Immature natural killer cell (primary cell): ENCODE results near the gene CCDC69. TPM values are rescaled to one million over a fixed set of nuclear protein-coding genes. Genes with fewer than 3 reads are reported as not detected.
A peak's percentile ranks its signal among the peaks of the same experiment; 100 is the strongest.
"Not testable (repeated sequence)": the region's sequence is repeated elsewhere in the genome, so short reads cannot be mapped to it uniquely, and the experiment has no call there.

ENCODE experiments used
- DNase-seq, 3 donors: peaks; one replicate each; pipeline ENCODE4 v3.0.0; 2022; ENCODE audit warnings: mixed read lengths in 1 of 3
- H3K27ac Mint-ChIP-seq, 6 donors: one replicate each; pipeline ENCODE4 v1.8.0; 2020; ENCODE audit warnings: mixed read lengths in 6 of 6, mild to moderate bottlenecking in 5 of 6, inconsistent platforms in 4 of 6, moderate library complexity in 3 of 6
- H3K27me3 Mint-ChIP-seq, 3 donors: one replicate each; pipeline ENCODE4 v1.8.0; 2020 to 2021; ENCODE audit warnings: low read depth in 3 of 3, mild to moderate bottlenecking in 3 of 3, mixed read lengths in 3 of 3, moderate library complexity in 3 of 3, inconsistent platforms in 1 of 3
- H3K36me3 Mint-ChIP-seq, 3 donors: one replicate each; pipeline ENCODE4 v1.8.0; 2020; ENCODE audit warnings: mixed read lengths in 3 of 3, inconsistent platforms in 2 of 3, mild to moderate bottlenecking in 2 of 3
- H3K4me1 Mint-ChIP-seq, 2 donors: one replicate each; pipeline ENCODE4 v1.8.0; 2020; ENCODE audit warnings: inconsistent platforms in 2 of 2, mild to moderate bottlenecking in 2 of 2, mixed read lengths in 2 of 2, moderate library complexity in 1 of 2
- H3K4me3 Mint-ChIP-seq, 5 donors: one replicate each; pipeline ENCODE4 v1.8.0; 2020; ENCODE audit warnings: mild to moderate bottlenecking in 5 of 5, mixed read lengths in 5 of 5, inconsistent platforms in 3 of 5, moderate library complexity in 3 of 5
- H3K9me3 Mint-ChIP-seq, 6 donors: one replicate each; pipeline ENCODE4 v1.8.0; 2020; ENCODE audit warnings: mild to moderate bottlenecking in 6 of 6, mixed read lengths in 6 of 6, inconsistent platforms in 4 of 6, moderate library complexity in 3 of 6
- polyA plus RNA-seq, 3 donors: library from polyadenylated mRNA; unstranded; fragments of 300-500 nt; fragmentation: Illumina TruSeq; gene quantifications; one replicate each; pipeline ENCODE4 v1.2.3, GENCODE V29; 2021

Gene CCDC69
- polyA plus RNA-seq, 3 donors from 2014 or later, result 88.1 to 256 (median 149) TPM

GRCh38 chr5:151240268-151240835 lies 16.5 kb upstream of the CCDC69 start:
- H3K27ac Mint-ChIP-seq, H3K27me3 Mint-ChIP-seq, H3K9me3 Mint-ChIP-seq, DNase-seq, H3K36me3 Mint-ChIP-seq, H3K4me3 Mint-ChIP-seq: not testable (repeated sequence)
- peaks cover 11 to 17% of the 10 kb centered on the region in 2 donors for H3K4me1 Mint-ChIP-seq

DNA sequence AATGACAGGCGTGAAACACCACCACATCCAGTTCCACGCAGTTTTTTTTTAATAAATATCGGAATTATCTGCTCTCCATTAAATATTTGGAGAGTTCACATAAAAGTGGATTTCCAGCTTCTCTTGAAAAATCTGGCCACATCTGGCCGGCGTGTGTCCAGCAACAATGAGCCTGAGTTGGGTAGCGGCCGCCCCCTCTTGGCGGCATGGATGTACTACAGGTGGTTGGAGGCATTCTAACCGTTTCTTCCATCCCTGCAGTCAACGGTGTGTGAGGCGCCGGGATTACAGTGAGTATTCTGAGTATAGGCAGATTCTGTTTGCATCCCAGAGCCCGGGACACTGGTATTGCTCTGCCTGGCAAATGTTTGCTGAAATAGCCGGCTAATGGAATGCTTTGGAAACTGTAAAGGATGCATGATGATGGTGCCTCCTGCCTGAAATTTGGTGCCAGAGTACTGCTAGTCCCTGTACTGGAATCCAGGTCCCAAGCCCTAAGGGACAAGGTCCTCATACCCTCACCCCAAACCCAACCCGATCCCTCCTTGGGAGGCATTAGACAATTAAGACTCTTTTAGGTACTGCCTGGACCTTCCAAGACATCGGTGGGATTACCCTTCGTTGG lies 15.5 kb upstream of the CCDC69 start:
- Mint-ChIP-seq H3K9me3 (no peaks in the 10 kb centered on the region), H3K4me1 (peaks cover 17 to 23% of the 10 kb centered on the region in 2 donors), H3K27me3 (peaks cover 2 to 8% (median 2%) of the 10 kb centered on the region in 3 donors), H3K4me3 (no peak overlapping the region), H3K36me3 (no peaks in the 10 kb centered on the region), H3K27ac (no peak overlapping the region)
- DNase-seq, result peak; percentile 45 to 64 (median 57)

- Mint-ChIP-seq H3K36me3 (no peaks in the 10 kb centered on the region), H3K27ac (no peak overlapping the region), H3K4me3 (no peak overlapping the region), H3K27me3 (peaks cover 0 to 5% (median 2%) of the 10 kb centered on the region in 3 donors), H3K4me1 (peaks cover 20 to 24% of the 10 kb centered on the region in 2 donors), H3K9me3 (no peaks in the 10 kb centered on the region)
- DNase-seq, result no peak
Measured at GRCh38 chr5:151238303-151238741, 14.4 kb upstream of the CCDC69 start.

DNA sequence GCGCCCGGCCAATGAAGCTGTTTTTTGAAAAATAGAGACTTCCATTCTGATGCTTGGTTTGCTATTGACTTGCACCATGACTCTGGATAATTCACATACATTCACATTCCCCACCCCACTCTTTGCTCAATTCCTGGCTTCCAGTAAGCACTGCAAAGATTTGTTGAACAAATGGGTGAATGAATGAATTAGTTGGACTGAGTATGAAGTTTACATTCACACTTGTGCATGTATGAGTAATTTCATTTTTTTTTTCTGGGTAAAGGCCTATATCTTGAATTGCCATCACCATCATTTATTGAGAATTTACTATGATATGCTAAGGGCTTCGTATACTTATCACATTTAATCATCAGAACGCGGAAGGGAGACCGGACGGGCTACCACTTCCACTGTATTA lies 13.8 kb upstream of the CCDC69 start:
- no peak for DNase-seq
- Mint-ChIP-seq H3K36me3 (no peaks in the 10 kb centered on the region), H3K4me1 (peaks cover 20 to 28% of the 10 kb centered on the region in 2 donors), H3K9me3 (no peaks in the 10 kb centered on the region), H3K4me3 (no peak overlapping the region), H3K27me3 (peaks cover 0 to 5% (median 2%) of the 10 kb centered on the region in 3 donors), H3K27ac (no peak overlapping the region)

DNA sequence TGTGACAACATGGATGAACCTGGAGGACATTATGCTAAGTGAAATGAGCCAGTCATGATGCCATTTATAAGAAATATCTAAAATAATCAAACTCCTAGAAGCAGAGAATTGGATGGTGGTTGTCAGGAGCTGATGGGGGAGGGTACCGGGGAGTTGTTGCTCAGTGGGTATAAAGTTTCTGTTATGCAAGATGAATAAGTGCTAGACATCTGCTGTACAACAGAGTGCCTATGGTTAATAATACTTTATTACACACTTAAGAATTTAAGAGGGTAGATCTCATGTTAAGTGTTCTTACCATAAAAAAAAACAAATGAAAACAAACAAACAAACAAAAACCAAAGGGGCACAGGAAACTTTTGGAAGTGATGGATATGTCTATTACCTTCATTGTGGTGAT lies 13.0 kb upstream of the CCDC69 start:
- no peak overlapping the region for H3K27ac Mint-ChIP-seq
- no peaks in the 10 kb centered on the region for H3K9me3 Mint-ChIP-seq
- H3K4me3 Mint-ChIP-seq, result no peak overlapping the region
- H3K36me3 Mint-ChIP-seq, result no peaks in the 10 kb centered on the region
- no peak for DNase-seq
- peaks cover 20 to 28% of the 10 kb centered on the region in 2 donors for H3K4me1 Mint-ChIP-seq
- peaks cover 0 to 5% (median 2%) of the 10 kb centered on the region in 3 donors for H3K27me3 Mint-ChIP-seq

DNA sequence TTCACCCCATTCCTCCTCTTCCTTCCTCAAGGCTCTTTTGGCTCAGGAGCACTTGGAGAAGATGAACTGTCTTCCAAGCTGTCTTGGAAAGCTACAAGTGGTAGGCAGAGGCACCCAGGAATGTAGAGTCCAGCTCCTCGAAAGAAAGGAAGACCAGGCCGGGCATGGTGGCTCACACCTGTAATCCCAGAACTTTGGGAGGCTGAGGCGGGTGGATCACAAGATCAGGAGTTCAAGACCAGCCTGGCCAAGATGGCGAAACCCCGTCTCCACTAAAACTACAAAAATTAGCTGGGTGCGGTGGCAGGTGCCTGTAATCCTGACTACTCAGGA lies 11.3 kb upstream of the CCDC69 start:
- not testable (repeated sequence) for H3K27me3 Mint-ChIP-seq, DNase-seq, H3K9me3 Mint-ChIP-seq, H3K36me3 Mint-ChIP-seq
- Mint-ChIP-seq H3K4me3 (peak overlapping the region in 1 of 5 donors; percentile 1), H3K27ac (peak overlapping the region in 3 of 6 donors; percentile 10 to 80 (median 53)), H3K4me1 (peaks cover 20 to 28% of the 10 kb centered on the region in 2 donors)

- H3K4me1 Mint-ChIP-seq, result peaks cover 20 to 28% of the 10 kb centered on the region in 2 donors
- no peaks in the 10 kb centered on the region for H3K9me3 Mint-ChIP-seq
- peaks cover 0 to 4% (median 2%) of the 10 kb centered on the region in 3 donors for H3K27me3 Mint-ChIP-seq
- H3K4me3 Mint-ChIP-seq, result peak overlapping the region; percentile 5 to 70 (median 50)
- peak in 2 of 3 donors; percentile 44 to 47 for DNase-seq
- H3K27ac Mint-ChIP-seq, result peak overlapping the region in 5 of 6 donors; percentile 17 to 84 (median 69)
- peaks cover 0 to 4% (median 0%) of the 10 kb centered on the region in 3 donors for H3K36me3 Mint-ChIP-seq
Measured at GRCh38 chr5:151234476-151235238, 10.8 kb upstream of the CCDC69 start.

DNA sequence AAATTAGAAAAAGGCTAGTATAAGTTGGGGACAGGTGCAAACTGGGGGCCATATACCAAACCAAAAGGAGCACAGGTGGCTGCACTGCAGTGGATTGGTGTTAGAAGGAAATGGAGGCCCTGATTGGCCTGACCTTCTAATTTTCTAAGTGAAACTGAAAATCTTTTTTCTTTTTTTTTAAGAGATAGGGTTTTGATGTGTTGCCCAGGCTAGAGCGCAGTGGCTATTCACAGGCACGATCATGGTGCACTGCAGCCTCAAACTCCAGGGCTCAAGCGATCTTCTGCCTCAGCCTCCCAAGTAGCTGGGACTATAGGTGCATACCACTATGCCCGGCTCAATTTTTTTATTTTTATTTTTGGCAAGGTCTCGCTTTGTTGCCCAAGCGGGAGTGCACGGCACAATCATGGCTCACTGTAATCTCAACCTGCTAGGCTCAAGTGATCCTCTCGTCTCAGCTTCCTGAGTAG lies 9.8 kb upstream of the CCDC69 start:
- no peaks in the 10 kb centered on the region for H3K9me3 Mint-ChIP-seq
- H3K4me1 Mint-ChIP-seq, result peaks cover 18 to 21% of the 10 kb centered on the region in 2 donors
- no peak for DNase-seq
- peaks cover 0 to 4% (median 2%) of the 10 kb centered on the region in 3 donors for H3K27me3 Mint-ChIP-seq
- H3K4me3 Mint-ChIP-seq, result no peak overlapping the region
- H3K36me3 Mint-ChIP-seq, result peaks cover 0 to 4% (median 0%) of the 10 kb centered on the region in 3 donors
- no peak overlapping the region for H3K27ac Mint-ChIP-seq

GRCh38 chr5:151231359-151231758 lies 7.5 kb upstream of the CCDC69 start:
- no peak for DNase-seq
- no peak overlapping the region for H3K4me3 Mint-ChIP-seq
- H3K4me1 Mint-ChIP-seq, result peaks cover 18 to 21% of the 10 kb centered on the region in 2 donors
- H3K9me3 Mint-ChIP-seq, result no peaks in the 10 kb centered on the region
- peaks cover 0 to 2% (median 1%) of the 10 kb centered on the region in 3 donors for H3K27me3 Mint-ChIP-seq
- H3K27ac Mint-ChIP-seq, result no peak overlapping the region
- peaks cover 0 to 4% (median 0%) of the 10 kb centered on the region in 3 donors for H3K36me3 Mint-ChIP-seq

GRCh38 chr5:151230048-151230680 lies 6.3 kb upstream of the CCDC69 start:
- H3K4me3 Mint-ChIP-seq, result no peak overlapping the region

DNA sequence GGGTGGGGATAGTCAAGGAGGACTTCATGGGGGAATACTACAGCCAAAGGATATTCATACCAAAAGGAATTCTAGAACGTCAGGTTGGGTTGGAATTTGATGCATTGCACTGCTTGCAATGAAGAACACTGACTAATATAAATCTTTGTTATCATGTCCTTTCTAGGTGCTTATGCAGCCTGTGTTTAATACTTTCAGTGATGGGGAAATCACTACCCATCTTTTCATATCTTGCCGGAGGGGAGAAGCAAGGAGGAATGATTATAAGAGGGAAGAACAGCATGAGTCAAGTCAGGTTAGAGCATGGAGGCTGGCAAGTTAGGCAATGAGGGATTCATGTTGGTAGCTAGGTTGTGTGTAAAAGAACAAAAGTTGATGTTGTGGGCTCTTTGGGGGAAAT lies 5.1 kb upstream of the CCDC69 start:
- H3K4me3 Mint-ChIP-seq, result no peak overlapping the region
- no peaks in the 10 kb centered on the region for H3K9me3 Mint-ChIP-seq
- H3K36me3 Mint-ChIP-seq, result peaks cover 0 to 4% (median 0%) of the 10 kb centered on the region in 3 donors
- peaks cover 0 to 3% (median 2%) of the 10 kb centered on the region in 3 donors for H3K27me3 Mint-ChIP-seq
- H3K27ac Mint-ChIP-seq, result no peak overlapping the region
- no peak for DNase-seq
- peaks cover 17 to 27% of the 10 kb centered on the region in 2 donors for H3K4me1 Mint-ChIP-seq

More at GRCh38 chr5:151230048-151230680, 6.3 kb upstream of the CCDC69 start:
- Mint-ChIP-seq H3K27me3 (peaks cover 0 to 2% (median 1%) of the 10 kb centered on the region in 3 donors), H3K27ac (no peak overlapping the region), H3K36me3 (peaks cover 0 to 4% (median 0%) of the 10 kb centered on the region in 3 donors), H3K4me1 (peaks cover 17 to 27% of the 10 kb centered on the region in 2 donors), H3K9me3 (no peaks in the 10 kb centered on the region)
- no peak for DNase-seq

DNA sequence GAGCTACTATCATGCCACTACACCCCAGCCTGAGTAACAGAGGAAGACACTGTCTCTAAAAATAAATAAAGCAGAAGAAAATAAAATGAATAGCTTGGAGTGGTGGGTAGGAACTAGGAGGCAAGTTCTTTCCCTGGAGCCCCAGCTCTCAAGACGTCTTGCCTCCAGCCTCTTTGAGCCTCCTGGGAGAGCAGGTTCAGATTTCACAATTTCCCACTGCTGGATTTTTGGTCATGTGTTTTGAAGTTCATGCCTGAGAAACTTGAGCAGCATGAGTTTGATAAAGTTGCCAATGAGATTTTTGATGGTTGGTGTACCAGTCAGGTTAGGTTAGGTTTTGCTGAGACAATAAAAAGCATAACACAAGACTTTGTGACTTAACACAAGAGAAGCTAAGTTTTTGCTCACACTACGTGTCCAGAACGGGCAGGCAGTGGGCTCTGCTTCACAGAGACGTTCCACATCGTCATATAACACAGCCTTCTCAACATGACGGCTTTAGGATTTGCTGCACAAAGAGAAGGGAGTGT lies 4.1 kb upstream of the CCDC69 start:
- no peak overlapping the region for H3K4me3 Mint-ChIP-seq
- no peaks in the 10 kb centered on the region for H3K9me3 Mint-ChIP-seq
- H3K27me3 Mint-ChIP-seq, result peaks cover 0 to 7% (median 2%) of the 10 kb centered on the region in 3 donors
- DNase-seq, result no peak
- no peak overlapping the region for H3K27ac Mint-ChIP-seq
- peaks cover 18 to 21% of the 10 kb centered on the region in 2 donors for H3K4me1 Mint-ChIP-seq
- H3K36me3 Mint-ChIP-seq, result peaks cover 0 to 4% (median 0%) of the 10 kb centered on the region in 3 donors

- Mint-ChIP-seq H3K27ac (peak overlapping the region; percentile 88 to 98 (median 96)), H3K27me3 (peaks cover 0 to 13% (median 0%) of the 10 kb centered on the region in 3 donors), H3K4me1 (peaks cover 43 to 46% of the 10 kb centered on the region in 2 donors), H3K9me3 (no peaks in the 10 kb centered on the region), H3K4me3 (peak overlapping the region; percentile 66 to 97 (median 70)), H3K36me3 (peaks cover 0 to 10% (median 7%) of the 10 kb centered on the region in 3 donors)
- no peak for DNase-seq
Measured at GRCh38 chr5:151225475-151225874, 1.6 kb upstream of the CCDC69 start.
